C4-2B (cell line): Measurements from ENCODE around the gene RNF133.

Experiments used
- CTCF ChIP-seq: fragments of 450-650 bp; conservative IDR thresholded peaks from 2 replicates; pipeline ENCODE4 v1.5.1; 2017; ENCODE audit warnings: mild to moderate bottlenecking
- ZFX ChIP-seq: fragments of 450-650 bp; IDR thresholded peaks from 2 replicates; pipeline ENCODE4 v1.6.1; 2017

- TF ChIP-seq CTCF: no peak
- no peak for TF ChIP-seq ZFX
Observed at GRCh38 chr7:122677149-122677548, 21.8 kb downstream of the RNF133 start.
